Measurements from ENCODE around the gene CSN1S1.

GRCh38 chr4:69934150-69934549, 3.3 kb downstream of the CSN1S1 start:
- TF ChIP-seq CTCF (CRISPR knock-in tag; IDR thresholded peaks at IDR 0.05) (no peak), GATAD2A (CRISPR knock-in tag; IDR thresholded peaks at IDR 0.05) (no peak), HMG20A (CRISPR knock-in tag; IDR thresholded peaks at IDR 0.05; ENCODE audit: borderline replicate concordance) (no peak), EZH2 (conservative IDR thresholded peaks at IDR 0.05; ENCODE audit: low read depth, low read length) (no peak), HDAC2 (CRISPR knock-in tag; IDR thresholded peaks at IDR 0.05) (no peak), POLR2AphosphoS2 (IDR thresholded peaks at IDR 0.05; ENCODE audit: low read depth, low read length) (no peak), ZBTB2 (CRISPR knock-in tag; IDR thresholded peaks at IDR 0.05; ENCODE audit: low read depth) (no peak), SMARCC2 (IDR thresholded peaks at IDR 0.05) (no peak), CEBPB (IDR thresholded peaks at IDR 0.05; ENCODE audit: borderline replicate concordance, low read depth, low read length) (no peak), KDM1A (CRISPR knock-in tag; IDR thresholded peaks at IDR 0.05) (no peak)

All from HepG2 (cell line).